ENCODE data around the gene INPP4B. TPM values are rescaled to one million over a fixed set of nuclear protein-coding genes. Genes with fewer than 3 reads are reported as not detected.

Gene INPP4B
- total and polyA plus RNA-seq, 7 donors = 4.2 to 27.3 (median 17.2) TPM

GRCh38 chr4:142365391-142365790 lies 480.7 kb downstream of the INPP4B start:
- 70 to 82% methylated on average over 1 of the region's 1 CpG for WGBS, 2 donors

GRCh38 chr4:142363686-142364085 lies 482.4 kb downstream of the INPP4B start:
- Histone ChIP-seq H3K27ac (no peak overlapping the region), H3K4me3 (no peak overlapping the region), H3K36me3 (no peaks in the 10 kb centered on the region), H3K27me3 (no peaks in the 10 kb centered on the region), H3K4me1 (peaks cover 0 to 7% (median 0%) of the 10 kb centered on the region in 4 donors), H3K9me3 (no peaks in the 10 kb centered on the region)
- no peak for DNase-seq
- intact Hi-C loops (cut with DNase I) = no loop called here
- TF ChIP-seq CTCF (IDR thresholded peaks at IDR 0.05) = no peak
- TF ChIP-seq EP300 (IDR thresholded peaks at IDR 0.05) = no peak
- TF ChIP-seq POLR2A (IDR thresholded peaks at IDR 0.05) = no peak
- no peak for TF ChIP-seq POLR2AphosphoS5 (IDR thresholded peaks at IDR 0.05)
- 79 to 88% methylated on average over 1 of the region's 1 CpG for WGBS, 2 donors

More at GRCh38 chr4:142365391-142365790, 480.7 kb downstream of the INPP4B start:
- Histone ChIP-seq H3K36me3 (no peaks in the 10 kb centered on the region), H3K27ac (no peak overlapping the region), H3K27me3 (no peaks in the 10 kb centered on the region), H3K9me3 (no peaks in the 10 kb centered on the region), H3K4me3 (no peak overlapping the region), H3K4me1 (peaks cover 0 to 7% (median 0%) of the 10 kb centered on the region in 4 donors)
- intact Hi-C loops (cut with DNase I) = no loop called here
- no peak for TF ChIP-seq EP300 (IDR thresholded peaks at IDR 0.05)
- TF ChIP-seq CTCF (IDR thresholded peaks at IDR 0.05) = no peak
- TF ChIP-seq POLR2A (IDR thresholded peaks at IDR 0.05) = no peak
- TF ChIP-seq POLR2AphosphoS5 (IDR thresholded peaks at IDR 0.05) = no peak
- no peak for DNase-seq

GRCh38 chr4:142361981-142362380 lies 484.1 kb downstream of the INPP4B start:
- TF ChIP-seq POLR2AphosphoS5 (IDR thresholded peaks at IDR 0.05) (no peak), EP300 (IDR thresholded peaks at IDR 0.05) (no peak), POLR2A (IDR thresholded peaks at IDR 0.05) (no peak), CTCF (IDR thresholded peaks at IDR 0.05) (no peak)
- Histone ChIP-seq H3K36me3 (no peaks in the 10 kb centered on the region), H3K9me3 (no peaks in the 10 kb centered on the region), H3K27ac (no peak overlapping the region), H3K4me1 (peaks cover 0 to 7% (median 0%) of the 10 kb centered on the region in 4 donors), H3K4me3 (no peak overlapping the region), H3K27me3 (no peaks in the 10 kb centered on the region)
- DNase-seq = no peak
- intact Hi-C loops (cut with DNase I) = no loop called here
- WGBS, 2 donors = 96% methylated on average over 2 of the region's 2 CpGs

- no peaks in the 10 kb centered on the region for H3K27me3 ChIP-seq
- WGBS, 2 donors = 87 to 98% methylated on average over 1 of the region's 1 CpG
- H3K4me3 ChIP-seq = no peak overlapping the region
- DNase-seq = no peak
- H3K36me3 ChIP-seq = no peaks in the 10 kb centered on the region
- intact Hi-C loops (cut with DNase I) = no loop called here
- H3K27ac ChIP-seq = no peak overlapping the region
- TF ChIP-seq CTCF (IDR thresholded peaks at IDR 0.05) = no peak
- no peak for TF ChIP-seq POLR2AphosphoS5 (IDR thresholded peaks at IDR 0.05)
- no peak for TF ChIP-seq POLR2A (IDR thresholded peaks at IDR 0.05)
- no peak for TF ChIP-seq EP300 (IDR thresholded peaks at IDR 0.05)
- no peaks in the 10 kb centered on the region for H3K9me3 ChIP-seq
- peaks cover 0 to 7% (median 0%) of the 10 kb centered on the region in 4 donors for H3K4me1 ChIP-seq
Measured at GRCh38 chr4:142360657-142361056, 485.4 kb downstream of the INPP4B start.

- peaks cover 0 to 8% (median 3%) of the 10 kb centered on the region in 4 donors for H3K4me1 ChIP-seq
- H3K4me3 ChIP-seq = no peak overlapping the region
- no peak for DNase-seq
- no peak overlapping the region for H3K27ac ChIP-seq
- no peaks in the 10 kb centered on the region for H3K36me3 ChIP-seq
- intact Hi-C loops (cut with DNase I) = no loop called here
- no peaks in the 10 kb centered on the region for H3K27me3 ChIP-seq
- H3K9me3 ChIP-seq = no peaks in the 10 kb centered on the region
- no peak for TF ChIP-seq EP300 (IDR thresholded peaks at IDR 0.05)
- TF ChIP-seq CTCF (IDR thresholded peaks at IDR 0.05) = no peak
- TF ChIP-seq POLR2A (IDR thresholded peaks at IDR 0.05) = no peak
- TF ChIP-seq POLR2AphosphoS5 (IDR thresholded peaks at IDR 0.05) = no peak
- WGBS, 2 donors = 89 to 90% methylated on average over 4 of the region's 4 CpGs
Measured at GRCh38 chr4:142358656-142359055, 487.4 kb downstream of the INPP4B start.
